WTC11 (cell line): ENCODE data around the gene NHSL1. TPM values are rescaled to one million over a fixed set of nuclear protein-coding genes. Genes with fewer than 3 reads are reported as not detected.

Experiments used
- ATAC-seq: fragments of 200-7000 bp; cut with Tn5 transposase; 2 replicates; pipeline ENCODE4 v1.10.0; 2021; ENCODE audit warnings: mild to moderate bottlenecking, moderate library complexity
- CTCF ChIA-PET: fragments of 300-600 bp; sonication (Branson Sonifier 250); formaldehyde crosslinking; loops from one replicate; lab custom pipeline; 2021; ENCODE audit warnings: antibody characterized with exemption; lab: Charles Lee
- POLR2A ChIA-PET: fragments of 350-600 bp; sonication (Branson Sonifier 250); formaldehyde crosslinking; loops from one replicate; lab custom pipeline; 2021; ENCODE audit warnings: antibody characterized with exemption; lab: Charles Lee
- DNase-seq: peaks from one replicate; pipeline ENCODE4 v3.0.0; 2021; ENCODE audit warnings: low spot score
- H3K27ac Mint-ChIP-seq: 2 replicates; pipeline ENCODE4 v1.8.0; 2021; ENCODE audit warnings: mixed read lengths
- H3K27me3 Mint-ChIP-seq: 2 replicates; pipeline ENCODE4 v1.8.0; 2021; ENCODE audit warnings: low read depth, mild to moderate bottlenecking, moderate library complexity, mixed read lengths
- H3K36me3 Mint-ChIP-seq: 2 replicates; pipeline ENCODE4 v1.8.0; 2021; ENCODE audit warnings: mixed read lengths
- H3K4me1 Mint-ChIP-seq: 2 replicates; pipeline ENCODE4 v1.8.0; 2022; ENCODE audit warnings: mixed read lengths
- H3K4me3 Mint-ChIP-seq: 2 replicates; pipeline ENCODE4 v1.8.0; 2021; ENCODE audit warnings: mild to moderate bottlenecking, moderate library complexity, mixed read lengths
- H3K9me3 Mint-ChIP-seq: 2 replicates; pipeline ENCODE4 v1.8.0; 2021; ENCODE audit warnings: mixed read lengths
- ATF2 ChIP-seq: sonication (generic); formaldehyde crosslinking; IDR thresholded peaks from 2 replicates; pipeline ENCODE4 v1.8.1; 2022; ENCODE audit warnings: low read depth, missing genetic modification reagents, borderline replicate concordance
- ATF3 ChIP-seq: sonication (generic); formaldehyde crosslinking; conservative IDR thresholded peaks from 2 replicates; pipeline ENCODE4 v1.8.1; 2022; ENCODE audit warnings: mild to moderate bottlenecking, missing genetic modification reagents
- E2F1 ChIP-seq: sonication (generic); formaldehyde crosslinking; IDR thresholded peaks from 2 replicates; pipeline ENCODE4 v1.8.0; 2022; ENCODE audit warnings: mild to moderate bottlenecking, missing genetic modification reagents
- FOXJ3 ChIP-seq: sonication (generic); formaldehyde crosslinking; IDR thresholded peaks from 2 replicates; pipeline ENCODE4 v1.9.0; 2021; ENCODE audit warnings: missing genetic modification reagents, mild to moderate bottlenecking, borderline replicate concordance
- MAX ChIP-seq: sonication (generic); formaldehyde crosslinking; IDR thresholded peaks from 2 replicates; pipeline ENCODE4 v1.8.0; 2022; ENCODE audit warnings: mild to moderate bottlenecking, missing genetic modification reagents
- MLX ChIP-seq: sonication (generic); formaldehyde crosslinking; IDR thresholded peaks from 2 replicates; pipeline ENCODE4 v1.8.1; 2023; ENCODE audit warnings: mild to moderate bottlenecking, missing genetic modification reagents, moderate library complexity
- SMAD3 ChIP-seq: sonication (generic); formaldehyde crosslinking; IDR thresholded peaks from 2 replicates; pipeline ENCODE4 v1.8.0; 2022; ENCODE audit warnings: missing genetic modification reagents, mild to moderate bottlenecking, borderline replicate concordance
- STAT6 ChIP-seq: sonication (generic); formaldehyde crosslinking; conservative IDR thresholded peaks from 2 replicates; pipeline ENCODE4 v1.8.1; 2023; ENCODE audit warnings: mild to moderate bottlenecking, low read depth, missing genetic modification reagents, moderate library complexity
- TCF7 ChIP-seq: sonication (generic); formaldehyde crosslinking; IDR thresholded peaks from 2 replicates; pipeline ENCODE4 v1.8.0; 2022; ENCODE audit warnings: mild to moderate bottlenecking, low read depth, missing genetic modification reagents, moderate library complexity
- TP53 ChIP-seq: sonication (generic); formaldehyde crosslinking; IDR thresholded peaks from 2 replicates; pipeline ENCODE4 v1.8.1; 2023; ENCODE audit warnings: mild to moderate bottlenecking, missing genetic modification reagents
- ZNF396 ChIP-seq: fragments of 250-450 bp; sonication (Bioruptor Pico); IDR thresholded peaks from 2 replicates; pipeline ENCODE4 v1.8.0; 2021; ENCODE audit warnings: mild to moderate bottlenecking, moderate library complexity, borderline replicate concordance
- ZNF671 ChIP-seq: fragments of 250-450 bp; sonication (Bioruptor Pico); IDR thresholded peaks from 2 replicates; pipeline ENCODE4 v1.8.0; 2021; ENCODE audit warnings: mild to moderate bottlenecking
- total RNA-seq: library from RNA; stranded (reverse); gene quantifications from 3 replicates; pipeline ENCODE4 v1.2.3, GENCODE V29; 2021
- TF ChIP-seq, protein P1 (sequence below): fragments of 250-450 bp; sonication (Bioruptor Pico); IDR thresholded peaks from 2 replicates; pipeline ENCODE4 v1.9.0; 2021; ENCODE audit warnings: moderate library complexity, mild to moderate bottlenecking, inconsistent platforms, borderline replicate concordance
- TF ChIP-seq, protein P2 (sequence below): fragments of 200-600 bp; IDR thresholded peaks from 2 replicates; pipeline ENCODE4 v1.8.0; 2022; ENCODE audit warnings: antibody characterized with exemption
- TF ChIP-seq, protein P3 (sequence below): sonication (generic); formaldehyde crosslinking; IDR thresholded peaks from 2 replicates; pipeline ENCODE4 v1.8.1; 2023; ENCODE audit warnings: mild to moderate bottlenecking, missing genetic modification reagents
- TF ChIP-seq, protein P4 (sequence below): sonication (generic); formaldehyde crosslinking; IDR thresholded peaks from 2 replicates; pipeline ENCODE4 v1.8.0; 2023; ENCODE audit warnings: missing genetic modification reagents, mild to moderate bottlenecking, borderline replicate concordance

The NHSL1 gene
- total RNA-seq, 1 experiment from 2014 or later, result 31.1 TPM

GRCh38 chr6:138464085-138464484 is 35.2 kb downstream of the NHSL1 start:
- ChIA-PET CTCF (no interaction called here), POLR2A (no interaction called here)
- Mint-ChIP-seq H3K4me3 (no peak overlapping the region), H3K9me3 (no peaks in the 10 kb centered on the region), H3K27ac (no peak overlapping the region), H3K4me1 (peaks cover 5% of the 10 kb centered on the region; the same call in 1 of the 2 replicates), H3K27me3 (no peaks in the 10 kb centered on the region), H3K36me3 (peaks cover 24% of the 10 kb centered on the region)
- no peak for TF ChIP-seq ZNF671 (CRISPR knock-in tag)
- no peak for ATAC-seq
- no peak for DNase-seq

- no peak overlapping the region for H3K4me3 Mint-ChIP-seq
- DNase-seq (no peak), ATAC-seq (no peak)
- CTCF ChIA-PET, result no interaction called here
- H3K36me3 Mint-ChIP-seq, result peaks cover 24% of the 10 kb centered on the region
- H3K4me1 Mint-ChIP-seq, result peaks cover 5% of the 10 kb centered on the region; the same call in 1 of the 2 replicates
- POLR2A ChIA-PET, result no interaction called here
- no peaks in the 10 kb centered on the region for H3K27me3 Mint-ChIP-seq
- H3K9me3 Mint-ChIP-seq, result no peaks in the 10 kb centered on the region
- no peak overlapping the region for H3K27ac Mint-ChIP-seq
- no peak for TF ChIP-seq E2F1 (CRISPR knock-in tag)
- TF ChIP-seq, protein P1, sequence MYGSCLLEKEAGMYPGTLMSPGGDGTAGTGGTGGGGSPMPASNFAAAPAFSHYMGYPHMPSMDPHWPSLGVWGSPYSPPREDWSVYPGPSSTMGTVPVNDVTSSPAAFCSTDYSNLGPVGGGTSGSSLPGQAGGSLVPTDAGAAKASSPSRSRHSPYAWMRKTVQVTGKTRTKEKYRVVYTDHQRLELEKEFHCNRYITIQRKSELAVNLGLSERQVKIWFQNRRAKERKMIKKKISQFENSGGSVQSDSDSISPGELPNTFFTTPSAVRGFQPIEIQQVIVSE, result no peak
- TF ChIP-seq, protein P2, sequence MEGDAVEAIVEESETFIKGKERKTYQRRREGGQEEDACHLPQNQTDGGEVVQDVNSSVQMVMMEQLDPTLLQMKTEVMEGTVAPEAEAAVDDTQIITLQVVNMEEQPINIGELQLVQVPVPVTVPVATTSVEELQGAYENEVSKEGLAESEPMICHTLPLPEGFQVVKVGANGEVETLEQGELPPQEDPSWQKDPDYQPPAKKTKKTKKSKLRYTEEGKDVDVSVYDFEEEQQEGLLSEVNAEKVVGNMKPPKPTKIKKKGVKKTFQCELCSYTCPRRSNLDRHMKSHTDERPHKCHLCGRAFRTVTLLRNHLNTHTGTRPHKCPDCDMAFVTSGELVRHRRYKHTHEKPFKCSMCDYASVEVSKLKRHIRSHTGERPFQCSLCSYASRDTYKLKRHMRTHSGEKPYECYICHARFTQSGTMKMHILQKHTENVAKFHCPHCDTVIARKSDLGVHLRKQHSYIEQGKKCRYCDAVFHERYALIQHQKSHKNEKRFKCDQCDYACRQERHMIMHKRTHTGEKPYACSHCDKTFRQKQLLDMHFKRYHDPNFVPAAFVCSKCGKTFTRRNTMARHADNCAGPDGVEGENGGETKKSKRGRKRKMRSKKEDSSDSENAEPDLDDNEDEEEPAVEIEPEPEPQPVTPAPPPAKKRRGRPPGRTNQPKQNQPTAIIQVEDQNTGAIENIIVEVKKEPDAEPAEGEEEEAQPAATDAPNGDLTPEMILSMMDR, result no peak
- no peak for TF ChIP-seq ZNF396 (CRISPR knock-in tag)
- TF ChIP-seq ATF3 (CRISPR knock-in tag), result no peak
- TF ChIP-seq, protein P3, sequence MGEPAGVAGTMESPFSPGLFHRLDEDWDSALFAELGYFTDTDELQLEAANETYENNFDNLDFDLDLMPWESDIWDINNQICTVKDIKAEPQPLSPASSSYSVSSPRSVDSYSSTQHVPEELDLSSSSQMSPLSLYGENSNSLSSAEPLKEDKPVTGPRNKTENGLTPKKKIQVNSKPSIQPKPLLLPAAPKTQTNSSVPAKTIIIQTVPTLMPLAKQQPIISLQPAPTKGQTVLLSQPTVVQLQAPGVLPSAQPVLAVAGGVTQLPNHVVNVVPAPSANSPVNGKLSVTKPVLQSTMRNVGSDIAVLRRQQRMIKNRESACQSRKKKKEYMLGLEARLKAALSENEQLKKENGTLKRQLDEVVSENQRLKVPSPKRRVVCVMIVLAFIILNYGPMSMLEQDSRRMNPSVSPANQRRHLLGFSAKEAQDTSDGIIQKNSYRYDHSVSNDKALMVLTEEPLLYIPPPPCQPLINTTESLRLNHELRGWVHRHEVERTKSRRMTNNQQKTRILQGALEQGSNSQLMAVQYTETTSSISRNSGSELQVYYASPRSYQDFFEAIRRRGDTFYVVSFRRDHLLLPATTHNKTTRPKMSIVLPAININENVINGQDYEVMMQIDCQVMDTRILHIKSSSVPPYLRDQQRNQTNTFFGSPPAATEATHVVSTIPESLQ (CRISPR knock-in tag), result no peak
- no peak for TF ChIP-seq MLX
- TF ChIP-seq, protein P4, sequence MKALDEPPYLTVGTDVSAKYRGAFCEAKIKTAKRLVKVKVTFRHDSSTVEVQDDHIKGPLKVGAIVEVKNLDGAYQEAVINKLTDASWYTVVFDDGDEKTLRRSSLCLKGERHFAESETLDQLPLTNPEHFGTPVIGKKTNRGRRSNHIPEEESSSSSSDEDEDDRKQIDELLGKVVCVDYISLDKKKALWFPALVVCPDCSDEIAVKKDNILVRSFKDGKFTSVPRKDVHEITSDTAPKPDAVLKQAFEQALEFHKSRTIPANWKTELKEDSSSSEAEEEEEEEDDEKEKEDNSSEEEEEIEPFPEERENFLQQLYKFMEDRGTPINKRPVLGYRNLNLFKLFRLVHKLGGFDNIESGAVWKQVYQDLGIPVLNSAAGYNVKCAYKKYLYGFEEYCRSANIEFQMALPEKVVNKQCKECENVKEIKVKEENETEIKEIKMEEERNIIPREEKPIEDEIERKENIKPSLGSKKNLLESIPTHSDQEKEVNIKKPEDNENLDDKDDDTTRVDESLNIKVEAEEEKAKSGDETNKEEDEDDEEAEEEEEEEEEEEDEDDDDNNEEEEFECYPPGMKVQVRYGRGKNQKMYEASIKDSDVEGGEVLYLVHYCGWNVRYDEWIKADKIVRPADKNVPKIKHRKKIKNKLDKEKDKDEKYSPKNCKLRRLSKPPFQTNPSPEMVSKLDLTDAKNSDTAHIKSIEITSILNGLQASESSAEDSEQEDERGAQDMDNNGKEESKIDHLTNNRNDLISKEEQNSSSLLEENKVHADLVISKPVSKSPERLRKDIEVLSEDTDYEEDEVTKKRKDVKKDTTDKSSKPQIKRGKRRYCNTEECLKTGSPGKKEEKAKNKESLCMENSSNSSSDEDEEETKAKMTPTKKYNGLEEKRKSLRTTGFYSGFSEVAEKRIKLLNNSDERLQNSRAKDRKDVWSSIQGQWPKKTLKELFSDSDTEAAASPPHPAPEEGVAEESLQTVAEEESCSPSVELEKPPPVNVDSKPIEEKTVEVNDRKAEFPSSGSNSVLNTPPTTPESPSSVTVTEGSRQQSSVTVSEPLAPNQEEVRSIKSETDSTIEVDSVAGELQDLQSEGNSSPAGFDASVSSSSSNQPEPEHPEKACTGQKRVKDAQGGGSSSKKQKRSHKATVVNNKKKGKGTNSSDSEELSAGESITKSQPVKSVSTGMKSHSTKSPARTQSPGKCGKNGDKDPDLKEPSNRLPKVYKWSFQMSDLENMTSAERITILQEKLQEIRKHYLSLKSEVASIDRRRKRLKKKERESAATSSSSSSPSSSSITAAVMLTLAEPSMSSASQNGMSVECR (CRISPR knock-in tag), result no peak
- no peak for TF ChIP-seq SMAD3
- no peak for TF ChIP-seq TCF7 (CRISPR knock-in tag)
- no peak for TF ChIP-seq FOXJ3 (CRISPR knock-in tag)
- no peak for TF ChIP-seq ATF2 (CRISPR knock-in tag)
- no peak for TF ChIP-seq MAX (CRISPR knock-in tag)
- no peak for TF ChIP-seq TP53 (CRISPR knock-in tag)
- TF ChIP-seq STAT6 (CRISPR knock-in tag), result no peak
Observed at GRCh38 chr6:138461647-138462046, 37.6 kb downstream of the NHSL1 start.
